MM.1S (cell line): Measurements from ENCODE around the gene CHMP5.

ENCODE experiments used
- DNase-seq: peaks from one replicate; pipeline ENCODE4 v3.0.0-alpha.2; 2015
- H2AFZ ChIP-seq: fragments of 300-600 bp; sonication (generic); 2 replicates; pipeline ENCODE4 v1.6.0; 2016; ENCODE audit warnings: antibody characterized with exemption, low read length
- H3F3A ChIP-seq: fragments of 300-600 bp; sonication (generic); 2 replicates; pipeline ENCODE4 v1.6.1; 2016; ENCODE audit warnings: mild to moderate bottlenecking, antibody characterized with exemption, low read length, moderate library complexity, mixed read lengths; ENCODE audit not compliant: insufficient read depth
- H3K27ac ChIP-seq: fragments of 300-600 bp; sonication (generic); 2 replicates; pipeline ENCODE4 v1.5.1; 2016; ENCODE audit warnings: mild to moderate bottlenecking, low read length
- H3K27me3 ChIP-seq: fragments of 300-600 bp; sonication (generic); replicated peaks from 2 replicates; pipeline ENCODE4 v1.6.0; 2016; ENCODE audit warnings: low read length; ENCODE audit not compliant: insufficient read depth
- H3K36me3 ChIP-seq: fragments of 300-600 bp; sonication (generic); replicated peaks from 2 replicates; pipeline ENCODE4 v1.6.1; 2016; ENCODE audit warnings: mild to moderate bottlenecking, low read length, mixed read lengths; ENCODE audit not compliant: insufficient read depth
- H3K4me1 ChIP-seq: fragments of 300-600 bp; sonication (generic); 2 replicates; pipeline ENCODE4 v1.6.1; 2016; ENCODE audit warnings: low read length, mixed read lengths
- H3K4me2 ChIP-seq: fragments of 300-600 bp; sonication (generic); 2 replicates; pipeline ENCODE4 v1.6.0; 2016; ENCODE audit warnings: low read depth, low read length
- H3K4me3 ChIP-seq: fragments of 300-600 bp; sonication (generic); 2 replicates; pipeline ENCODE4 v1.5.1; 2016; ENCODE audit warnings: low read length, mixed read lengths
- H3K79me2 ChIP-seq: fragments of 300-600 bp; sonication (generic); 2 replicates; pipeline ENCODE4 v1.6.1; 2016; ENCODE audit warnings: mixed run types, low read length, mixed read lengths
- H3K9ac ChIP-seq: fragments of 300-600 bp; sonication (generic); 2 replicates; pipeline ENCODE4 v1.6.1; 2016; ENCODE audit warnings: low read length, mixed read lengths
- H3K9me2 ChIP-seq: fragments of 300-600 bp; sonication (generic); replicated peaks from 2 replicates; pipeline ENCODE4 v1.6.1; 2016; ENCODE audit warnings: mild to moderate bottlenecking, low read length, mixed read lengths; ENCODE audit not compliant: insufficient read depth
- H3K9me3 ChIP-seq: fragments of 300-600 bp; sonication (generic); replicated peaks from 2 replicates; pipeline ENCODE4 v1.6.1; 2016; ENCODE audit warnings: mild to moderate bottlenecking, low read length, mixed read lengths; ENCODE audit not compliant: insufficient read depth
- H4K20me1 ChIP-seq: fragments of 300-600 bp; sonication (generic); 2 replicates; pipeline ENCODE4 v1.6.1; 2016; ENCODE audit warnings: mild to moderate bottlenecking, low read length, moderate library complexity, mixed read lengths; ENCODE audit not compliant: insufficient read depth
- CTCF ChIP-seq: fragments of 300-600 bp; sonication (generic); IDR thresholded peaks from 2 replicates; pipeline ENCODE4 v1.5.1; 2016; ENCODE audit warnings: antibody characterized with exemption, low read length, mixed read lengths
- EZH2 ChIP-seq: fragments of 300-600 bp; sonication (generic); optimal IDR thresholded peaks from 2 replicates; pipeline ENCODE3; 2017; ENCODE audit warnings: low read depth, mild to moderate bottlenecking, antibody characterized with exemption, low read length, mixed read lengths
- EZH2phosphoT487 ChIP-seq: fragments of 300-600 bp; sonication (generic); IDR thresholded peaks from 2 replicates; pipeline ENCODE4 v1.6.1; 2018; ENCODE audit warnings: antibody characterized with exemption, low read length

Gene CHMP5

GRCh38 chr9:33320568-33321261 is 55.9 kb downstream of the CHMP5 start:
- H3K9me3 ChIP-seq, result no peaks in the 10 kb centered on the region
- H3K79me2 ChIP-seq, result peaks cover 16% of the 10 kb centered on the region; the same call in 1 of the 2 replicates
- H3K27me3 ChIP-seq, result no peaks in the 10 kb centered on the region
- no peak overlapping the region for H3K4me2 ChIP-seq
- no peaks in the 10 kb centered on the region for H4K20me1 ChIP-seq
- H3K27ac ChIP-seq, result no peak overlapping the region
- H3K4me1 ChIP-seq, result no peaks in the 10 kb centered on the region
- H3K9ac ChIP-seq, result no peak overlapping the region
- H2AFZ ChIP-seq, result no peak overlapping the region
- TF ChIP-seq CTCF, result no peak
- no peak for TF ChIP-seq EZH2
- no peak for TF ChIP-seq EZH2phosphoT487
- H3F3A ChIP-seq, result no peaks in the 10 kb centered on the region
- H3K36me3 ChIP-seq, result peaks cover 13% of the 10 kb centered on the region; the same call in 1 of the 2 replicates
- no peaks in the 10 kb centered on the region for H3K9me2 ChIP-seq
- no peak for DNase-seq
- no peak overlapping the region for H3K4me3 ChIP-seq

DNA sequence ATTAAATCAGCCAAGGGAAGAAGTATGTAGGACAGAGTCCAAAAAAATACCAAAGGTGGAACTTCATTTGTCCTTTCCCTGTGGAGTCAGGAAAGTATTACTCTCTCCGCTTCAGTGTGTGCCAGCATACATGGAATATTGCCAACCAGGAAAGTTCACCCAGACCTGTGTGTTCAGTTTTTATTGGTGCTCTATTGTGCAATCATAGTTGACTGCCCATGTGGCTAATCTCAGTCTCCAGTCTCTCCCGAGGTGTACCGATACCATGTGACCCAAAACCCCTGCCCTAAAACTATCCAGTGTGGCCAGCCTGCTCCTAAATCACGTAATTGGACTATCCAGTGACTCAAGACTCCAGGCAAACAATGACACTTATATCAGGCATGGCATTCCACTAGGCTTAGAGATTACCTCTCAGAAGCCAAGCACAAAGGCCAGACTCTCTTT is 64.3 kb downstream of the CHMP5 start:
- H3K9me3 ChIP-seq, result no peaks in the 10 kb centered on the region
- H3K9me2 ChIP-seq, result no peaks in the 10 kb centered on the region
- no peak overlapping the region for H3K4me3 ChIP-seq
- no peak overlapping the region for H3K27ac ChIP-seq
- no peaks in the 10 kb centered on the region for H4K20me1 ChIP-seq
- peaks cover 3% of the 10 kb centered on the region; the same call in 1 of the 2 replicates for H3K79me2 ChIP-seq
- peaks cover 9% of the 10 kb centered on the region; the same call in 1 of the 2 replicates for H3K36me3 ChIP-seq
- H3K27me3 ChIP-seq, result no peaks in the 10 kb centered on the region
- H2AFZ ChIP-seq, result no peak overlapping the region
- H3K4me1 ChIP-seq, result no peaks in the 10 kb centered on the region
- no peak for DNase-seq
- no peak overlapping the region for H3K4me2 ChIP-seq
- TF ChIP-seq CTCF, result no peak
- no peaks in the 10 kb centered on the region for H3F3A ChIP-seq
- H3K9ac ChIP-seq, result no peak overlapping the region

GRCh38 chr9:33329979-33330378 is 65.1 kb downstream of the CHMP5 start:
- no peaks in the 10 kb centered on the region for H3F3A ChIP-seq
- no peak overlapping the region for H3K27ac ChIP-seq
- H3K9me2 ChIP-seq, result no peaks in the 10 kb centered on the region
- H4K20me1 ChIP-seq, result no peaks in the 10 kb centered on the region
- H3K9ac ChIP-seq, result no peak overlapping the region
- no peak overlapping the region for H3K4me3 ChIP-seq
- H3K4me1 ChIP-seq, result no peaks in the 10 kb centered on the region
- H3K27me3 ChIP-seq, result no peaks in the 10 kb centered on the region
- no peaks in the 10 kb centered on the region for H3K9me3 ChIP-seq
- TF ChIP-seq EZH2 (no peak), EZH2phosphoT487 (no peak), CTCF (no peak)
- peaks cover 14% of the 10 kb centered on the region for H3K36me3 ChIP-seq
- no peak for DNase-seq
- no peak overlapping the region for H3K4me2 ChIP-seq
- H2AFZ ChIP-seq, result no peak overlapping the region
- H3K79me2 ChIP-seq, result peaks cover 3% of the 10 kb centered on the region; the same call in 1 of the 2 replicates
